Measurements from ENCODE around the gene CHMP6.

Gene CHMP6

GRCh38 chr17:80971704-80972304, 19.8 kb upstream of the CHMP6 start:
- DNase-seq: no peak

GRCh38 chr17:80976701-80977100, 14.9 kb upstream of the CHMP6 start:
- DNase-seq: no peak

- DNase-seq: no peak
Observed at GRCh38 chr17:80977172-80977571, 14.5 kb upstream of the CHMP6 start.

GRCh38 chr17:80978499-80979497, 12.8 kb upstream of the CHMP6 start:
- DNase-seq: no peak

- no peak for DNase-seq
Observed at GRCh38 chr17:80979547-80980378, 11.9 kb upstream of the CHMP6 start.

GRCh38 chr17:80980397-80981061, 11.1 kb upstream of the CHMP6 start:
- DNase-seq: no peak

- DNase-seq: no peak
Observed at GRCh38 chr17:80981062-80981902, 10.4 kb upstream of the CHMP6 start.

GRCh38 chr17:80981929-80982425, 9.7 kb upstream of the CHMP6 start:
- no peak for DNase-seq

- no peak for DNase-seq
Observed at GRCh38 chr17:80982426-80982974, 9.1 kb upstream of the CHMP6 start.

GRCh38 chr17:80983545-80983944, 8.1 kb upstream of the CHMP6 start:
- DNase-seq: no peak

GRCh38 chr17:80984749-80985148, 6.9 kb upstream of the CHMP6 start:
- DNase-seq: no peak

- DNase-seq: no peak
Observed at GRCh38 chr17:80986046-80986445, 5.6 kb upstream of the CHMP6 start.

- peak in 1 of 2 donors; percentile 31 for DNase-seq
Observed at GRCh38 chr17:80986816-80987475, 4.7 kb upstream of the CHMP6 start.

GRCh38 chr17:80987941-80988461, 3.6 kb upstream of the CHMP6 start:
- no peak for DNase-seq

GRCh38 chr17:80989586-80989913, 2.1 kb upstream of the CHMP6 start:
- DNase-seq: no peak

GRCh38 chr17:80990921-80991644, 558 bp upstream of the CHMP6 start:
- DNase-seq: no peak

- no peak for DNase-seq
Observed at GRCh38 chr17:80992077-80992947, 671 bp downstream of the CHMP6 start.

- DNase-seq: no peak
Observed at GRCh38 chr17:80992948-80993624, 1.4 kb downstream of the CHMP6 start.
